GOT3 (cell line): Measurements from ENCODE around the gene SERPINE1.
A peak's percentile ranks its signal among the peaks of the same experiment; 100 is the strongest.
"Not testable (repeated sequence)": the region's sequence is repeated elsewhere in the genome, so short reads cannot be mapped to it uniquely, and the experiment has no call there.

Experiments used
- DNase-seq: peaks from one replicate; lab custom pipeline; 2025; ENCODE audit warnings: mixed read lengths; lab: John Stamatoyannopoulos, UW

The SERPINE1 gene

GRCh38 chr7:101102026-101102425 is 24.9 kb upstream of the SERPINE1 start:
- no peak for DNase-seq

DNA sequence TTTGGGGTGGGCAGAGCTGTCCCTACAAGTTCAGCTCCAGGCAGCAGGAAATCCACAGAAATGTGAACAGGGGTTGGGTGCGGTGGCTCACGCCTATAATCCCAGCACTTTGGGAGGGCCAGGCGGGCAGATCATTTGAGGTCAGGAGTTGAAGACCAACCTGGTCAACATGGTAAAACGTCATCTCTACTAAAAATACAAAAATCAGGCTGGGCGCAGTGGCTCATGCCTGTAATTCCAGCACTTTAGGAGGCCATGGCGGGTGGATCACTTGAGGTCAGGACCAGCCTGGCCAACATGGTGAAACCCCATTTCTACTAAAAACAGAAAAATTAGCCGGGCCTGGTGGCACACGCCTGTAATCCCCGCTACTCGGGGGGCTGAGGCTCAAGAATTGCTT is 23.2 kb upstream of the SERPINE1 start:
- not testable (repeated sequence) for DNase-seq

DNA sequence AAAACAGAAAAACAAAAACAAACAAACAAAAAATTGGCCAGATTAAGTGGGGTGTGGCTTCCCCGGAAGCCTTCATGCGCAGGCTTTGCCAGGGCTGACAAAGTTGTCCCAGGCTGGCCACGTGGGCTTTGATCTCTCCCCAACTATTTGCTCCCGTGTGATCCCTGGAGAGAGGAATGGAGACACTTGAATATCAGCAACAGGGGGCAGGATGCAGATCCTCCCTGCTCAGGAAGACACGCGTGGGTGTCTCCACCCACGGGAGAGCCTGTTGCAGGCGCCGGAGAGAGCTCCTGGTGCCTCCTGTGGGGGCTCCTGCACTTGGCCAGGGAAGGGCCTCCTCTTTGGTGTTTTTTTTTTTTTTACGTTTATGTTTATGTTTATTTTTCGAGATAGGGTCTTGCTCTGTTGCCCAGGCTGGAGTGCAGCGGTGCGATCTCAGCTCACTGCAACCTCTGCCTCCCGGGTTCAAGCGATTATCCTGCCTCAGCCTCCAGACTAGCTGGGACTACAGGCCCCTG is 22.7 kb upstream of the SERPINE1 start:
- DNase-seq, result no peak

DNA sequence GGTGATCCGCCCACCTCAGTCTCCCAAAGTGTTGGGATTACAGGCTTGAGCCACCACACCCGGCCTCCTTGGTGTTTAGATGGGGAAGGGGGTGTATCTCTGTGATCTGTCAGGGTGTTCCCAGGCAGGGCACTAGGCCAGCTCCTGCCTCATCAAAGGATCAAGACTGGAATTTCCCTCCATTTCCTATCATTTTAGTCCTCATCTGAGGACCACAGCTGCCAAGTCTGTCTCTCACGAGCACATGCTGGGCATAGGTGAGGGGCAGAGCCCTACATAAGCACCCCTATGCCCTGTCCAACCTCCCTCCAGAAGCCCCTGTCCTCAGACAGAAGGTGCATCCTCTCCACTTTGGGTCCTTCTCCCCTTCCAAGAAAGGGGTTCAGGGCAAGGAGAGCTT is 22.1 kb upstream of the SERPINE1 start:
- DNase-seq, result no peak

- not testable (repeated sequence) for DNase-seq
Measured at GRCh38 chr7:101105248-101105647, 21.7 kb upstream of the SERPINE1 start.

DNA sequence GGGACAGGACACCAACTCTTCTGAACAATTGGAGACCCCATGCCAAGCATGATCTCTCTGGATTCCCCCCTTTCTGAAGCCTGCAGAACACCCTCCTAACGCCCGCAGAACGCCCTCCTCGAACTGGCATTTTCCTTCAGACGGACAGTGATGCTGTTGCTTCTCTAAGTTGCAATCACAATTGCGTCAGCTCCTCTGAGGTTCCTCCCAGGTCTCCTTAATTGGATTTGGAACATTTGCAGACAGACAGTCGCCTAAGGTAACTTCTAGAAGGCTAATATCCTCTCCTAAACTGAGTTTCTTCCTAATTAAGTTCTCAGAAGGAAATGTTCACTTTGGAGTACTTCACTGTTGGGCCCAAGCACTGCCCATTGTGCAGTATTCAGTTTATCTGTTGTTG is 20.5 kb upstream of the SERPINE1 start:
- DNase-seq, result no peak

DNA sequence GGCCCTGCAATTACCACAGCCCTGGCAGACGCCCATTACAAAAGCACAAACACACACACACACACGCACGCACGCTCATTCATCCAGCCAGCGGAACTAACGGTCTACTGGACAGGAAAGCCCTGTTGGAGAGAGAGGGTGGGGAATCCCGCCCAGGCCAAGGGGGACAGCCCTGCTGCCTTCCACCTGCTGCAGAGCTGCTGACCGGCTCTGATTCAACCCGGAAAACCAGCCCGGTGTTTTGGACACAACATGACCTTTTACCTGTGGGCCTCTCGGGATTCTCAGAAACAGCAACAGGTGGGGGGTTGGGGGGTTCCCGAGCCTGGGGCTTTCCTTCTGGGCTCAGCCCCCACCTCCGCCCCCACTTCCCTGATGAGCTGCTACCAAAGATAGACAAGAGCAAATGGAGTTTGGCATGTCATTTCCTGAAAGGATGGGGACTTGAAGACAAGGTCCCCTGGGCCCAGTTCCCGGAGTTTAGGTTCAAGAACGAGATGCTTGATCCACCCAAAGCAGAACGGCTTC is 18.5 kb upstream of the SERPINE1 start:
- DNase-seq, result no peak

DNA sequence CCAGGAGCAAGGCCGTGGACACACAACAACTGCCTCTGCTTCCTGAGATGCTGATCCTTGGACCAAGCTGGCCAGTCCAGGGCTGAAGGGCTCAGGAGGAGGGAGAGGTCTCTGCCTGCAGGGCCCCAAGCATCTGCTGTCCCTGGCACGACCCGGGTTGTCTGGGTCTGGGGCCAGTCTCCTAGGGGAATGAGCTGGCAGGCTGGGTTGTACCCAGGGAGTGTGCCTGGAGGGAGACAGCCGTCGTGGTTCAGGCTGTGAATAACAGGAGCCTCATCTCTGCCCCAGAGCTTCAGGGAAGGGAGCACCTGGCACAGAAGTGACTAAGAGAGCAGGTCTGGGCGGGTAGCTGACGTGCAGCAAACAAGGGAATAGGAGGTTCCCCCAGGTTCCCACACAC is 17.9 kb upstream of the SERPINE1 start:
- DNase-seq, result no peak

- DNase-seq, result no peak
Measured at GRCh38 chr7:101109368-101109767, 17.5 kb upstream of the SERPINE1 start.

DNA sequence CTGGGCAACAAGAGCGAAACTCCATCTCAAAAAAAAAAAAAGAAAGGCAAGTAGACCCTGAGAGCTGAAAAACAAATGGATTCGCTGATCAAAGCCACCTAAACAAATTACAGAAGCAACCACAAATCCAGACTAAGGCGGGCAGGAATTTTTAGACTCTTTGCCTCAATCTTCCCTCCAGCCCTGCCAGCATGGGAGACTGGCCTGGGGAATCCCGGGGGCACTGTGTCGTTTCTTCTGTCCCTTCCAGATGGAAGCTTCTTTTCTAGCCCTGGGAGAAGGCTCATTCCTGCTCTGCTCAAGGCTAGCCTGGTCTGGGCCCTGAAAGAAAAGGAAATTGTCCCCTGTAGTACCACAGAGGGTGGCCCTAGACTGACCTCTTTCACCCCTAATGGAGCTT is 15.6 kb upstream of the SERPINE1 start:
- DNase-seq, result no peak

- no peak for DNase-seq
Measured at GRCh38 chr7:101112233-101112632, 14.7 kb upstream of the SERPINE1 start.

DNA sequence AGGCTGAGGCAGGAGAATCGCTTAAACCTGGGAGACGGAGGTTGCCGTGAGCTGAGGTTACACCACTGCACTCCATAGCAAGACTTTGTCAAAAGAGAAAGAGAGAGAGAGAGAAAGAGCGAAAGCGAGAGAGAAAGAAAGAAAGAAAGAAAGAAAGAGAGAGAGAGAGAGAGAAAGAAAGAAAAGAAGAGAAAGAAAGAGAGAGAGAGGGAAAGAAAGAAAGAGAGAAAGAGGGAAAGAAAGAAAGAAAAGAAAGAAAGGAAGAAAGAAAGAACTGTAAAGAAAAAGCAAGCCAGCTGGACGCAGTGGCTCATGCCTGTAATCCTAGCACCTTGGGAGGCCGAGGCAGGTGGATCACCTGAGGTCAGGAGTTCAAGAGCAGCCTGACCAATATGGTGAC is 13.8 kb upstream of the SERPINE1 start:
- not testable (repeated sequence) for DNase-seq

GRCh38 chr7:101113836-101114235 is 13.1 kb upstream of the SERPINE1 start:
- DNase-seq, result no peak

DNA sequence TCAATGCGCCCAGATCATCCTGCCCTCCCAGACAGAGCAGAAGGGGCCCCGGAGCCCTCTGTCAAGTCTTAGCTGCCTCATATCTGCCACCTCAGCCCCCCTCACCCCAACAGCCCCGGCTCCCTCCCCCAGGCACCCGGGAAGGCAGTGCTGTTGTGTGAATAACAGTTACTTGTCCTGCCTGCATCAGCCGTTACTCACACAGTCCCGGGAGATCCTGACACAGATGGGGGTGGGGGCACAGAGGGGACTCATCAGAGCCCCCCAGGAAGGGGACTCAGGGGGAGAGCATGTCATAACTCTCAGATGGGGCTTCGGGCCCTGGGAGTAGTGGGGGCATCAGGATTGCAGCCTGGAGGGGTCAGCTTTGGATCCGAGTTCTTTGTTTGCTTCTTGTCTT is 12.4 kb upstream of the SERPINE1 start:
- DNase-seq, result no peak

GRCh38 chr7:101115215-101115614 is 11.7 kb upstream of the SERPINE1 start:
- no peak for DNase-seq

GRCh38 chr7:101116898-101117297 is 10.0 kb upstream of the SERPINE1 start:
- no peak for DNase-seq

DNA sequence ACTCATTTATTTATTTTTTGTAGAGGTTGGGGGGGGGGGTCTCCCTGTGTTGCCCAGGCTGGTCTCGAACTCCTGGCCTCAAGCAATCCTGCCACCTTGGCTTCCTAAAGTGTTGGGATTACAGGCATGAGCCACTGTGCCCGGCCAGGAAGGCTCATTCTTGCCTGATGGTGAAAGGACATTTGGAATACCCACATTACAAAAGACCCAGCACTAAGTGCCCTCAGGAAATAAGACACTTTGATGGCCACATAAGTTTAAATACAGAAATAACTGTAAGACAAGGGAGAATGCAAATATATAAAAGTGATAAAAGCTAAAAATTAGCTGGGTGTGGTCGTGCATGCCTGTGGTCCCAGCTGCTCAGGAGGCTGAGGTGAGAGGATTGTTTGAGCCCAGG is 8.0 kb upstream of the SERPINE1 start:
- DNase-seq, result no peak

DNA sequence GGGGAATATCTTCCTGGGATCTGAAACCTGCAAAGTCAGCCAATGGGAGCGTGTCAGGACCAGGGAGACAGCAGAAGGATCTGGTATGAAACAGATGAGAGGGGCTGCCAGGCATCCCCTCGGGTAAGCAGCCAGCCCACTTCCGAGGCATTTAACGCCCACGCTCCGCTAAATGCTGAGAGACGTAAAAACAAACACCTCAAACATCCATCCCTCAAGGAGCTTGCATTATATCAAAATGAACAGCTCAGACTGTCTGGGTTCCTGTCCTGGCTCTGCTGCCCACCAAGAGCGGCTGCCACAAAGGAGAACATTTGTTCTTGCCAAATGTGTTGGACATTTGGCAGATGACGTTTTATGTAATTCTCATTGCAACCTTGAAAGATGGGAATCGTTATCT is 7.0 kb upstream of the SERPINE1 start:
- DNase-seq, result no peak

DNA sequence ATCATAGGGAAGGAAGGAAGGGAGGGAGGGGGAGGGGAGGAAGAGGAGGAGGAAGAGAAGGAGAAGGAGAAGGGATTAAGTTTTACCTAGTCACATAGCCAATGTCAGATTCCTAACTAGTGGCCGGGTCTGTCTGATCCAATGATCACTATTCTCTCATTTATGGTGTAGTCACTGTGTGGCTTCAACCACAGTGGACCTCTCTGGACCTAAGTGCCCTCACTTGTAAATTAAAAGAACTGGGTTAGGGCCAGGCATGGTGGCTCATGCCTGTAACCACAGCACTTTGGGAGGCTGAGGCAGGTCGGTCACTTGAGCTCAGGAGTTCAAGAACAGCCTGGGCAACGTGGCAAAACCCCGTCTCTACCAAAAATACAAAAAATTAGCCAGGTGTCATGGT is 6.6 kb upstream of the SERPINE1 start:
- no peak for DNase-seq

DNA sequence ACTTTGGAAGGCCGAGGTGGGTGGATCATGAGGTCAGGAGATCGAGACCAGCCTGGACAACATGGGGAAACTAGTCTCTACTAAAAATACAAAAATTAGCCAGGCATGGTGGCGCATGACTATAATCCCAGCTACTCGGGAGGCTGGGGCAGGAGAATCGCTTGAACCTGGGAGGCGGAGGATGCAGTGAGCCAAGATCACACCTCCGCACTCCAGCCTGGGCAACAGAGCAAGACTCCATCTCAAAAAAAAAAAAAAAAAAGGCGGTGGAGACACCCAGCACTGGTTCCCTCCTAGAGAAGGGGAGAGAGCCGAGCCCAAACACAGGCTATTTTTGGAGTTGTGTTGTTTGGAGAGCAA is 5.3 kb upstream of the SERPINE1 start:
- not testable (repeated sequence) for DNase-seq

GRCh38 chr7:101121991-101122932 is 4.6 kb upstream of the SERPINE1 start:
- DNase-seq, result peak; percentile 62

DNA sequence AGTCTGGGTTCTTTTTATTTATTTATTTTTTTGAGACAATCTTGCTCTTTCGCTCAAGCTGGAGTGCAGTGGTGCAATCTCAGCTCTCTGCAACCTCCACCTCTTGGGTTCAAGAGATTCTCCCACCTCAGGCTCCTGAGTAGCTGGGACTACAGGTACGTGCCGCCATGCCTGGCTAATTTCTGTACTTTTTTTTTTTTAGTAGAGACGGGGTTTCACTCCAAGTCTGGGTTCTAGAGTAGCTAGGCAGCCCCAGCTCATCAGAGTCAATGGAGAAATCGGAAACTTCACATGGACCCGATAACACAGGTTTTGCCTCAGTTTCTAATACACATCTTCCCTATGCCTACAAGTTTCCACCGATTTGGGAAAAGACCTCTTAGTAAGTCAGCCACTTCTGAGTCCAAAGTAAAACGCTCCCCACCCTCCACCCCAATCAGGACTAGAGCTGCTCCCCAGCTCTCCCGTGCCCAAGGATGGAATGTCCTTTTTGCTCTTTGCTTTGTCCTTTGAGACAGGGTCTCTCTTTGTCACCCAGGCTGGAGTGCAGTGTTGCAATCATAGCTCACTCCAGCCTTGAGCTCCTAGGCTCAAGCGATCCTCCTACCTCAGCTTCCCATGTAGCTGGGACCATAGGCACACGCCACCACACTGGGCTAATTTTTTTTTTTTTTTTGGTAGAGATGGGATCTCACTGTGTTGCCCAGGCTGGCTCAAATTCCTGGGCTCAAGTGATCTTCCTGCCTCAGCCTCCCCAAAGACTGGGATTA is 3.8 kb upstream of the SERPINE1 start:
- DNase-seq, result no peak

GRCh38 chr7:101123703-101124068 is 3.2 kb upstream of the SERPINE1 start:
- DNase-seq, result no peak
